ENCODE results near the gene ITGAV.

The ITGAV gene

DNA sequence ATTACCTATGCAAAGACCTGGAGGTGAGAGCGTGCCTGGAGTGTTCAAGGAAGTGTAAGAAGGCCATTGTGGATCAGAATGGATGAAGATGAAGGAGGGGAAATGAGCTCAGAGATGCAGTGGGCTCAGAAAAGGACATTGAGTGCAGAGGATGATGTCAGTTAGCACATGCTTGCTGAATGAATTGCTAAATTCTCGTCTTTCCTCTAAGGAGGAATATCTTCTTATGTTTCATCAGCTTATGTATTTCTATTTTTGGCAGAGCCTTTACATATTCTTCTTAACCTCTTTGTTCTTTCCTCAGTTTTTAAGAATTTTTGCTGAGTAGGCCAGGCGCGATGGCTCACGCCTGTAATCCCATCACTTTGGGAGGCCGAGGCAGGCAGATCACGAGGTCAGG is 134.9 kb downstream of the ITGAV start:
- no peak for DNase-seq

DNA sequence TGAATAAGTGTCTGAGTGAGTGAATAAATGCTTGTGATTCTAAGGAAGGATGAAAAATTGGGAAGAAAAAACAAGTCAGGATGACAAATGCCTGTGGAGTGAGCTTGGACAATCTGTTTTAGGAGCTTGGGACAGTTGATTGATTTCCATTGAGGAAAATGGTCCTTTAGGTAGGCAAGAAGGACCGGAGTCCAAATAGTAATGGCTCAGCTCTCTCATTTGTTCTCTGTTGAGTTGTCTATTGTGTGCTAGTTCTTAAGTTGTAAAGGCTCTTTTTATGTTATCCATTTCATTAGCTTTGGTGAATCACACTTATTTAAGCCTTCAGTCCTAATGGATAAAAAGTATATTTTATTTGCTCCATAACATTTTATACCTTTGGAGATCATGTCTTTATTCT is 135.9 kb downstream of the ITGAV start:
- no peak for DNase-seq

DNA sequence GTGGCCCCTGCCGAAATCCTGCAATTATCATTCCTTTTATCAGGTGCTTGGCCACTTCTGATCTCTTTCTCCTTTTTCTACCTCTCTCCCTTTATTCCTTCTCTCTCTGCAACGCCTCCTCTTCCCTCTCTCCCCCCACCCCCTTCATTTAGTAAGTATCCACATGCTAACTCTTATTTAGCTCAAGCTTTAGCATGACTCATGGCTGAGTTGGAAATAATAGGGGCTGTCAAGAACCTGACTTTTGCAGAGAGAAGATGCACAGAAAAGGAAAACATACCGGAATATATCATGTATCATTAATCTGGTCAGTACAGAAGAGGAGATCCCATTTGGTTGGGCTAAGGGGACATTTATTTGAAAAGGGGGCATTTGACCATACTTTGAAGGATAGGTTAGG is 137.1 kb downstream of the ITGAV start:
- DNase-seq: no peak

DNA sequence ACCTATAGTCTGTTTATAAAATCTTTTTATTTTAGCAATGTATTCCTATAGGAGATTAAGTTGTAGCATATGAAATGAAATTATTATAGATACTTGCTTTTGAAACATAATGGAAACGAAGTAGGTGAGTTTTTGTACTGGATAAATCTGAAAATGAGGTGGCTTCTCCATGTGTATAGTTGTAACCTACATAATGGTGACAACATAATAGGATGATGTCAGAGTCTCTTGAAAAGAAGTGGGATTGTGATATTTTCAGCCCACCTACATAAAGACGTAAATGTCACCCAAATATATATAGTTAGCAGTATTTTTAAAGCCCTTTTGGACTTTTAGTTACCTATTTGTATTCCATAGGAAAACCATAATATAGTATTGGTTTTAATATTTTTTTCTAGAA is 138.8 kb downstream of the ITGAV start:
- DNase-seq: no peak

All from activated effector memory CD4-positive, alpha-beta T cell treated with anti-CD3 and anti-CD28 coated beads, Interleukin-2, amount 50 U/mL, for 16 hours (primary cell).